ENCODE results near the gene IFT43. TPM values are rescaled to one million over a fixed set of nuclear protein-coding genes. Genes with fewer than 3 reads are reported as not detected.

Gene IFT43
- total RNA-seq, 1 experiment from 2014 or later = 17.5 TPM

DNA sequence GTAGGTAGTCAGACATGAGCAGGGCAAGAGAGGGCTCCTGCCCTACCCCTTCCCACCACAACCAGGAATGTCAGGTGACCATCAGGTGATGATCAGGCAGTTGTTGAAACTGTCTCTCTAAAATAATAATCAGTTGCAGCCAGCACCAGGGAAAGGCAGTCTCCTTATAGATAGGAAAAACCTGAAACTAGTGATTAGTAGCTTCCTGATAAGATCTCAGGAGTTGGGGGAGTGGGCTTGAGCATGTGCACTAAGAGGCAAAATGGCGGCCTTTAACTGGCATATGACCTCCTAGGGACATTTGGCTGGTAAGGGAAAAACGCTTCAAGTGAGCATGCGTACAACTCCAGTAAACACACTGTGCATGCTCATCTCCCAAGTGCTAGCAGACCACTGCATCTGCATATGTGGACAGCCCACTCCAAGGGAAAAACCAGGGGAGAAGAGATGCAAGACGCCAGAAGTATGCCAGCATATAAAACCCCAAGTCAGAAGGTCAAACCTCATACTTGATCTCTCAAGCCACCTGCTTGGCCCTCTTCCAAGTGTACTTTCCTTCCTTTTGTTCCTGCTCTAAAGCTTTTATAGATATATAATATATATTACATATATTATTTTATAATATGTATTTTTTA is 40.8 kb upstream of the IFT43 start (continued):
- TF ChIP-seq, protein P1, sequence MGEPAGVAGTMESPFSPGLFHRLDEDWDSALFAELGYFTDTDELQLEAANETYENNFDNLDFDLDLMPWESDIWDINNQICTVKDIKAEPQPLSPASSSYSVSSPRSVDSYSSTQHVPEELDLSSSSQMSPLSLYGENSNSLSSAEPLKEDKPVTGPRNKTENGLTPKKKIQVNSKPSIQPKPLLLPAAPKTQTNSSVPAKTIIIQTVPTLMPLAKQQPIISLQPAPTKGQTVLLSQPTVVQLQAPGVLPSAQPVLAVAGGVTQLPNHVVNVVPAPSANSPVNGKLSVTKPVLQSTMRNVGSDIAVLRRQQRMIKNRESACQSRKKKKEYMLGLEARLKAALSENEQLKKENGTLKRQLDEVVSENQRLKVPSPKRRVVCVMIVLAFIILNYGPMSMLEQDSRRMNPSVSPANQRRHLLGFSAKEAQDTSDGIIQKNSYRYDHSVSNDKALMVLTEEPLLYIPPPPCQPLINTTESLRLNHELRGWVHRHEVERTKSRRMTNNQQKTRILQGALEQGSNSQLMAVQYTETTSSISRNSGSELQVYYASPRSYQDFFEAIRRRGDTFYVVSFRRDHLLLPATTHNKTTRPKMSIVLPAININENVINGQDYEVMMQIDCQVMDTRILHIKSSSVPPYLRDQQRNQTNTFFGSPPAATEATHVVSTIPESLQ (CRISPR knock-in tag; IDR thresholded peaks at IDR 0.05) = no peak
- TF ChIP-seq, protein P2, sequence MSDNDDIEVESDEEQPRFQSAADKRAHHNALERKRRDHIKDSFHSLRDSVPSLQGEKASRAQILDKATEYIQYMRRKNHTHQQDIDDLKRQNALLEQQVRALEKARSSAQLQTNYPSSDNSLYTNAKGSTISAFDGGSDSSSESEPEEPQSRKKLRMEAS (CRISPR knock-in tag; IDR thresholded peaks at IDR 0.05) = no peak
- TF ChIP-seq GRHL2 (CRISPR knock-in tag; IDR thresholded peaks at IDR 0.05; ENCODE audit: insufficient replicate concordance, severe bottlenecking) = no peak

DNA sequence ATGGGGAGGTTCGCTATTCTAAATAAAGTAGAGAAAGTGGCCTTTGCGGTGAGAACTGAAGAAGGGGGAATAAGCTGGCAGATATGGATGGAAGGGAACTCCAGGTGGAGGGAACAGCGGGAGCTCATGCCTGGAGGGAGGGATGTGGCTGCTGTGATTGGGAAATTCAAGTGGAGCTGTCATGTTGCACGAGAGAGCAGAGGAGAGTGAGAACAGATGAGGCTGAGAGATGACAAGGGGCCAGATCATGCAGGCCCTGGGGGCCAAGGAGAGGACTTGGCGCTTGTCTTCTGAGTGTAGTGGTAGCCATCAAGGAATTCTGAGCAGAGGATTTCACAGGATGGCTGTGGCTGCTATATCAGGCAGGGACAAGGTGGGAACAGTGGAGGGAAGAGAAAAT is 38.8 kb upstream of the IFT43 start:
- Mint-ChIP-seq H3K36me3 (peaks cover 1% of the 10 kb centered on the region; the same call in 1 of the 2 replicates), H3K9me3 (peaks cover 2% of the 10 kb centered on the region; the same call in 1 of the 2 replicates), H3K4me1 (peaks cover 4% of the 10 kb centered on the region), H3K4me3 (no peak overlapping the region), H3K27me3 (ENCODE audit: low read depth) (no peaks in the 10 kb centered on the region), H3K27ac (no peak overlapping the region)
- TF ChIP-seq, protein P3, sequence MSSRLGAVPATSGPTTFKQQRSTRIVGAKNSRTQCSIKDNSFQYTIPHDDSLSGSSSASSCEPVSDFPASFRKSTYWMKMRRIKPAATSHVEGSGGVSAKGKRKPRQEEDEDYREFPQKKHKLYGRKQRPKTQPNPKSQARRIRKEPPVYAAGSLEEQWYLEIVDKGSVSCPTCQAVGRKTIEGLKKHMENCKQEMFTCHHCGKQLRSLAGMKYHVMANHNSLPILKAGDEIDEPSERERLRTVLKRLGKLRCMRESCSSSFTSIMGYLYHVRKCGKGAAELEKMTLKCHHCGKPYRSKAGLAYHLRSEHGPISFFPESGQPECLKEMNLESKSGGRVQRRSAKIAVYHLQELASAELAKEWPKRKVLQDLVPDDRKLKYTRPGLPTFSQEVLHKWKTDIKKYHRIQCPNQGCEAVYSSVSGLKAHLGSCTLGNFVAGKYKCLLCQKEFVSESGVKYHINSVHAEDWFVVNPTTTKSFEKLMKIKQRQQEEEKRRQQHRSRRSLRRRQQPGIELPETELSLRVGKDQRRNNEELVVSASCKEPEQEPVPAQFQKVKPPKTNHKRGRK (CRISPR knock-in tag; IDR thresholded peaks at IDR 0.05; ENCODE audit: borderline replicate concordance) = no peak
- TF ChIP-seq EMX1 (CRISPR knock-in tag; IDR thresholded peaks at IDR 0.05) = no peak
- TF ChIP-seq TEAD1 (CRISPR knock-in tag; IDR thresholded peaks at IDR 0.05) = no peak
- no peak for TF ChIP-seq JUN (CRISPR knock-in tag; IDR thresholded peaks at IDR 0.05)
- TF ChIP-seq, protein P4, sequence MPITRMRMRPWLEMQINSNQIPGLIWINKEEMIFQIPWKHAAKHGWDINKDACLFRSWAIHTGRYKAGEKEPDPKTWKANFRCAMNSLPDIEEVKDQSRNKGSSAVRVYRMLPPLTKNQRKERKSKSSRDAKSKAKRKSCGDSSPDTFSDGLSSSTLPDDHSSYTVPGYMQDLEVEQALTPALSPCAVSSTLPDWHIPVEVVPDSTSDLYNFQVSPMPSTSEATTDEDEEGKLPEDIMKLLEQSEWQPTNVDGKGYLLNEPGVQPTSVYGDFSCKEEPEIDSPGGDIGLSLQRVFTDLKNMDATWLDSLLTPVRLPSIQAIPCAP (CRISPR knock-in tag; IDR thresholded peaks at IDR 0.05) = no peak
- no peak for TF ChIP-seq MXD4 (CRISPR knock-in tag; IDR thresholded peaks at IDR 0.05; ENCODE audit: borderline replicate concordance)
- TF ChIP-seq RELA (CRISPR knock-in tag; IDR thresholded peaks at IDR 0.05; ENCODE audit: borderline replicate concordance) = no peak
- TF ChIP-seq, protein P5, sequence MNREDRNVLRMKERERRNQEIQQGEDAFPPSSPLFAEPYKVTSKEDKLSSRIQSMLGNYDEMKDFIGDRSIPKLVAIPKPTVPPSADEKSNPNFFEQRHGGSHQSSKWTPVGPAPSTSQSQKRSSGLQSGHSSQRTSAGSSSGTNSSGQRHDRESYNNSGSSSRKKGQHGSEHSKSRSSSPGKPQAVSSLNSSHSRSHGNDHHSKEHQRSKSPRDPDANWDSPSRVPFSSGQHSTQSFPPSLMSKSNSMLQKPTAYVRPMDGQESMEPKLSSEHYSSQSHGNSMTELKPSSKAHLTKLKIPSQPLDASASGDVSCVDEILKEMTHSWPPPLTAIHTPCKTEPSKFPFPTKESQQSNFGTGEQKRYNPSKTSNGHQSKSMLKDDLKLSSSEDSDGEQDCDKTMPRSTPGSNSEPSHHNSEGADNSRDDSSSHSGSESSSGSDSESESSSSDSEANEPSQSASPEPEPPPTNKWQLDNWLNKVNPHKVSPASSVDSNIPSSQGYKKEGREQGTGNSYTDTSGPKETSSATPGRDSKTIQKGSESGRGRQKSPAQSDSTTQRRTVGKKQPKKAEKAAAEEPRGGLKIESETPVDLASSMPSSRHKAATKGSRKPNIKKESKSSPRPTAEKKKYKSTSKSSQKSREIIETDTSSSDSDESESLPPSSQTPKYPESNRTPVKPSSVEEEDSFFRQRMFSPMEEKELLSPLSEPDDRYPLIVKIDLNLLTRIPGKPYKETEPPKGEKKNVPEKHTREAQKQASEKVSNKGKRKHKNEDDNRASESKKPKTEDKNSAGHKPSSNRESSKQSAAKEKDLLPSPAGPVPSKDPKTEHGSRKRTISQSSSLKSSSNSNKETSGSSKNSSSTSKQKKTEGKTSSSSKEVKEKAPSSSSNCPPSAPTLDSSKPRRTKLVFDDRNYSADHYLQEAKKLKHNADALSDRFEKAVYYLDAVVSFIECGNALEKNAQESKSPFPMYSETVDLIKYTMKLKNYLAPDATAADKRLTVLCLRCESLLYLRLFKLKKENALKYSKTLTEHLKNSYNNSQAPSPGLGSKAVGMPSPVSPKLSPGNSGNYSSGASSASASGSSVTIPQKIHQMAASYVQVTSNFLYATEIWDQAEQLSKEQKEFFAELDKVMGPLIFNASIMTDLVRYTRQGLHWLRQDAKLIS (CRISPR knock-in tag; IDR thresholded peaks at IDR 0.05; ENCODE audit: borderline replicate concordance) = no peak
- TF ChIP-seq FOXK1 (CRISPR knock-in tag; IDR thresholded peaks at IDR 0.05) = no peak
- no peak for TF ChIP-seq FOXJ3 (CRISPR knock-in tag; IDR thresholded peaks at IDR 0.05; ENCODE audit: borderline replicate concordance)
- TF ChIP-seq ZNF219 (CRISPR knock-in tag; IDR thresholded peaks at IDR 0.05; ENCODE audit: borderline replicate concordance) = no peak
- no peak for TF ChIP-seq SMAD3 (CRISPR knock-in tag; IDR thresholded peaks at IDR 0.05; ENCODE audit: borderline replicate concordance)
- no peak for ATAC-seq
- no peak for DNase-seq (ENCODE audit: low spot score)
- CTCF ChIA-PET = interaction anchor here (1.0 kb wide), 1 partner anchor 32 kb away, joined by 4 read pairs; no protein-coding TSS in a partner anchor
- POLR2A ChIA-PET = no interaction called here
